H1 (cell line): ENCODE measurements around the gene SLC30A2.

Source experiments
- KDM1A ChIP-seq: fragments of 200-600, 300-600 bp; sonication (generic); IDR thresholded peaks from 2 replicates; pipeline ENCODE4 v1.7.1; 2016; ENCODE audit warnings: mild to moderate bottlenecking, low read length, borderline replicate concordance
- KDM5A ChIP-seq: fragments of 200-600 bp; IDR thresholded peaks from 2 replicates; pipeline ENCODE4 v1.7.1; 2012; ENCODE audit warnings: mild to moderate bottlenecking, low read length, inconsistent platforms, mixed read lengths
- MAFK ChIP-seq: IDR thresholded peaks from 2 replicates; pipeline ENCODE4 v1.6.1; 2012; ENCODE audit warnings: low read depth, mild to moderate bottlenecking, improper control_type of control experiment, low read length
- TF ChIP-seq, protein P1 (sequence below), 3 experiments: IDR thresholded peaks; 1 replicate in 2 of 3; 2 replicates in 1 of 3; pipeline versions ENCODE4 v1.5.1 to v1.6.1; 2011; ENCODE audit warnings: low read length in 3 of 3, mild to moderate bottlenecking in 3 of 3, inconsistent platforms in 2 of 3, low read depth in 1 of 3, moderate library complexity in 1 of 3; ENCODE audit not compliant: insufficient read depth in 1 of 3; ENCODE audit errors: control extremely low read depth in 1 of 3

GRCh38 chr1:26006710-26007109 is 39.2 kb downstream of the SLC30A2 start:
- TF ChIP-seq KDM1A = no peak
- TF ChIP-seq MAFK = no peak
- TF ChIP-seq KDM5A = no peak
- TF ChIP-seq, protein P1, sequence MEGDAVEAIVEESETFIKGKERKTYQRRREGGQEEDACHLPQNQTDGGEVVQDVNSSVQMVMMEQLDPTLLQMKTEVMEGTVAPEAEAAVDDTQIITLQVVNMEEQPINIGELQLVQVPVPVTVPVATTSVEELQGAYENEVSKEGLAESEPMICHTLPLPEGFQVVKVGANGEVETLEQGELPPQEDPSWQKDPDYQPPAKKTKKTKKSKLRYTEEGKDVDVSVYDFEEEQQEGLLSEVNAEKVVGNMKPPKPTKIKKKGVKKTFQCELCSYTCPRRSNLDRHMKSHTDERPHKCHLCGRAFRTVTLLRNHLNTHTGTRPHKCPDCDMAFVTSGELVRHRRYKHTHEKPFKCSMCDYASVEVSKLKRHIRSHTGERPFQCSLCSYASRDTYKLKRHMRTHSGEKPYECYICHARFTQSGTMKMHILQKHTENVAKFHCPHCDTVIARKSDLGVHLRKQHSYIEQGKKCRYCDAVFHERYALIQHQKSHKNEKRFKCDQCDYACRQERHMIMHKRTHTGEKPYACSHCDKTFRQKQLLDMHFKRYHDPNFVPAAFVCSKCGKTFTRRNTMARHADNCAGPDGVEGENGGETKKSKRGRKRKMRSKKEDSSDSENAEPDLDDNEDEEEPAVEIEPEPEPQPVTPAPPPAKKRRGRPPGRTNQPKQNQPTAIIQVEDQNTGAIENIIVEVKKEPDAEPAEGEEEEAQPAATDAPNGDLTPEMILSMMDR (IDR thresholded peaks at IDR 0.05; ENCODE audit: control extremely low read depth in 1 of 3, insufficient read depth in 1 of 3, low read depth in 1 of 3, low read length in 3 of 3) = no peak
